ENCODE measurements around the gene LRRC74B. TPM values are rescaled to one million over a fixed set of nuclear protein-coding genes. Genes with fewer than 3 reads are reported as not detected.
"Not testable (repeated sequence)": the region's sequence is repeated elsewhere in the genome, so short reads cannot be mapped to it uniquely, and the experiment has no call there.

Gene LRRC74B
- polyA plus RNA-seq, 4 donors, result 0.14 to 0.21 (median 0.15) TPM

- DNase-seq (ENCODE audit: low read depth in 4 of 4, low spot score in 3 of 4), result no peak
Observed at GRCh38 chr22:21051831-21052400, 6.2 kb downstream of the LRRC74B start.

- DNase-seq (ENCODE audit: low read depth in 4 of 4, low spot score in 3 of 4), result no peak
Observed at GRCh38 chr22:21052715-21053459, 7.1 kb downstream of the LRRC74B start.

GRCh38 chr22:21054046-21054713 lies 8.4 kb downstream of the LRRC74B start:
- DNase-seq (ENCODE audit: low read depth in 4 of 4, low spot score in 3 of 4), result no peak

- DNase-seq (ENCODE audit: low read depth in 4 of 4, low spot score in 3 of 4), result no peak
Observed at GRCh38 chr22:21054714-21055563, 9.2 kb downstream of the LRRC74B start.

- no peak for DNase-seq (ENCODE audit: low read depth in 4 of 4, low spot score in 3 of 4)
Observed at GRCh38 chr22:21055564-21055834, 9.8 kb downstream of the LRRC74B start.

GRCh38 chr22:21055880-21056319 lies 10.2 kb downstream of the LRRC74B start:
- no peak for DNase-seq (ENCODE audit: low read depth in 4 of 4, low spot score in 3 of 4)

GRCh38 chr22:21060363-21060762 lies 14.6 kb downstream of the LRRC74B start:
- DNase-seq (ENCODE audit: low read depth in 4 of 4, low spot score in 3 of 4), result not testable (repeated sequence)

GRCh38 chr22:21061660-21062321 lies 16.0 kb downstream of the LRRC74B start:
- DNase-seq (ENCODE audit: low read depth in 4 of 4, low spot score in 3 of 4), result not testable (repeated sequence)

- DNase-seq (ENCODE audit: low read depth in 4 of 4, low spot score in 3 of 4), result not testable (repeated sequence)
Observed at GRCh38 chr22:21064425-21064824, 18.7 kb downstream of the LRRC74B start.

- no peak for DNase-seq (ENCODE audit: low read depth in 4 of 4, low spot score in 3 of 4)
Observed at GRCh38 chr22:21064917-21065864, 19.4 kb downstream of the LRRC74B start.

GRCh38 chr22:21067075-21067900 lies 21.5 kb downstream of the LRRC74B start:
- no peak for DNase-seq (ENCODE audit: low read depth in 4 of 4, low spot score in 3 of 4)

- DNase-seq (ENCODE audit: low read depth in 4 of 4, low spot score in 3 of 4), result no peak
Observed at GRCh38 chr22:21067901-21068680, 22.3 kb downstream of the LRRC74B start.

GRCh38 chr22:21068681-21069276 lies 23.0 kb downstream of the LRRC74B start:
- no peak for DNase-seq (ENCODE audit: low read depth in 4 of 4, low spot score in 3 of 4)

GRCh38 chr22:21069375-21069774 lies 23.6 kb downstream of the LRRC74B start:
- DNase-seq (ENCODE audit: low read depth in 4 of 4, low spot score in 3 of 4), result no peak

- DNase-seq (ENCODE audit: low read depth in 4 of 4, low spot score in 3 of 4), result no peak
Observed at GRCh38 chr22:21070690-21071615, 25.2 kb downstream of the LRRC74B start.

GRCh38 chr22:21071796-21072195 lies 26.1 kb downstream of the LRRC74B start:
- not testable (repeated sequence) for DNase-seq (ENCODE audit: low read depth in 4 of 4, low spot score in 3 of 4)

All from right renal pelvis (tissue), 4 donors.